ENCODE data around the gene ACTR5.
A peak's percentile ranks its signal among the peaks of the same experiment; 100 is the strongest.
"Not testable (repeated sequence)": the region's sequence is repeated elsewhere in the genome, so short reads cannot be mapped to it uniquely, and the experiment has no call there.

The ACTR5 gene

GRCh38 chr20:38794057-38794456 lies 45.8 kb downstream of the ACTR5 start:
- H3K36me3 ChIP-seq (ENCODE audit: insufficient read depth, low read depth, low read length); H3K27me3 ChIP-seq (ENCODE audit: insufficient read depth, low read length); H3K27ac ChIP-seq (ENCODE audit: low read length); H3K4me1 ChIP-seq (ENCODE audit: insufficient read depth, low read length); H3K4me3 ChIP-seq (ENCODE audit: low read length); H3K9ac ChIP-seq (ENCODE audit: low read depth, low read length); H3K9me3 ChIP-seq (ENCODE audit: insufficient read depth, low read depth, low read length): not testable (repeated sequence)

- Histone ChIP-seq H3K4me3 (ENCODE audit: low read length) (no peak overlapping the region), H3K27me3 (ENCODE audit: insufficient read depth, low read length) (no peaks in the 10 kb centered on the region), H3K9ac (ENCODE audit: low read depth, low read length) (no peak overlapping the region), H3K9me3 (ENCODE audit: insufficient read depth, low read depth, low read length) (no peaks in the 10 kb centered on the region), H3K36me3 (ENCODE audit: insufficient read depth, low read depth, low read length) (no peaks in the 10 kb centered on the region), H3K4me1 (ENCODE audit: insufficient read depth, low read length) (no peaks in the 10 kb centered on the region), H3K27ac (ENCODE audit: low read length) (no peak overlapping the region)
These were observed 50.0 kb downstream of the ACTR5 start for GRCh38 chr20:38798266-38798665.

- Histone ChIP-seq H3K9ac (ENCODE audit: low read depth, low read length) (no peak overlapping the region), H3K4me1 (ENCODE audit: insufficient read depth, low read length) (peaks cover 9% of the 10 kb centered on the region; the same call in 1 of the 2 replicates), H3K27me3 (ENCODE audit: insufficient read depth, low read length) (no peaks in the 10 kb centered on the region), H3K36me3 (ENCODE audit: insufficient read depth, low read depth, low read length) (no peaks in the 10 kb centered on the region), H3K27ac (ENCODE audit: low read length) (no peak overlapping the region), H3K9me3 (ENCODE audit: insufficient read depth, low read depth, low read length) (no peaks in the 10 kb centered on the region), H3K4me3 (ENCODE audit: low read length) (no peak overlapping the region)
These were observed 50.9 kb downstream of the ACTR5 start for GRCh38 chr20:38799203-38799602.

- Histone ChIP-seq H3K9me3 (ENCODE audit: insufficient read depth, low read depth, low read length) (no peaks in the 10 kb centered on the region), H3K27me3 (ENCODE audit: insufficient read depth, low read length) (no peaks in the 10 kb centered on the region), H3K4me1 (ENCODE audit: insufficient read depth, low read length) (peaks cover 15% of the 10 kb centered on the region; the same call in 1 of the 2 replicates), H3K4me3 (ENCODE audit: low read length) (no peak overlapping the region), H3K36me3 (ENCODE audit: insufficient read depth, low read depth, low read length) (no peaks in the 10 kb centered on the region), H3K27ac (ENCODE audit: low read length) (no peak overlapping the region), H3K9ac (ENCODE audit: low read depth, low read length) (no peak overlapping the region)
These were observed 52.6 kb downstream of the ACTR5 start for GRCh38 chr20:38800882-38801281.

GRCh38 chr20:38804221-38804620 lies 56.0 kb downstream of the ACTR5 start:
- Histone ChIP-seq H3K9ac (ENCODE audit: low read depth, low read length) (no peak overlapping the region), H3K4me3 (ENCODE audit: low read length) (peak overlapping the region; percentile 79; the same call in 1 of the 2 replicates), H3K4me1 (ENCODE audit: insufficient read depth, low read length) (peaks cover 18% of the 10 kb centered on the region; the same call in 1 of the 2 replicates)

GRCh38 chr20:38804682-38805501 lies 56.6 kb downstream of the ACTR5 start:
- Histone ChIP-seq H3K9me3 (ENCODE audit: insufficient read depth, low read depth, low read length) (no peaks in the 10 kb centered on the region), H3K9ac (ENCODE audit: low read depth, low read length) (peak overlapping the region; percentile 39; the same call in 1 of the 2 replicates), H3K27ac (ENCODE audit: low read length) (no peak overlapping the region), H3K27me3 (ENCODE audit: insufficient read depth, low read length) (peaks cover 26% of the 10 kb centered on the region), H3K4me3 (ENCODE audit: low read length) (peak overlapping the region; percentile 79), H3K36me3 (ENCODE audit: insufficient read depth, low read depth, low read length) (no peaks in the 10 kb centered on the region), H3K4me1 (ENCODE audit: insufficient read depth, low read length) (peaks cover 18% of the 10 kb centered on the region; the same call in 1 of the 2 replicates)

More at GRCh38 chr20:38804221-38804620, 56.0 kb downstream of the ACTR5 start:
- no peaks in the 10 kb centered on the region for H3K36me3 ChIP-seq (ENCODE audit: insufficient read depth, low read depth, low read length)
- no peaks in the 10 kb centered on the region for H3K9me3 ChIP-seq (ENCODE audit: insufficient read depth, low read depth, low read length)
- no peak overlapping the region for H3K27ac ChIP-seq (ENCODE audit: low read length)
- peaks cover 26% of the 10 kb centered on the region for H3K27me3 ChIP-seq (ENCODE audit: insufficient read depth, low read length)

- Histone ChIP-seq H3K4me3 (ENCODE audit: low read length) (peak within 1 kb of the TSS; percentile 79), H3K9ac (ENCODE audit: low read depth, low read length) (peak within 1 kb of the TSS; percentile 47; the same call in 1 of the 2 replicates), H3K36me3 (ENCODE audit: insufficient read depth, low read depth, low read length) (no peaks in the 10 kb centered on the region), H3K27me3 (ENCODE audit: insufficient read depth, low read length) (peaks cover 26% of the 10 kb centered on the region), H3K4me1 (ENCODE audit: insufficient read depth, low read length) (peaks cover 18% of the 10 kb centered on the region; the same call in 1 of the 2 replicates), H3K27ac (ENCODE audit: low read length) (no peak within 1 kb of the TSS), H3K9me3 (ENCODE audit: insufficient read depth, low read depth, low read length) (no peaks in the 10 kb centered on the region)
These were observed 57.3 kb downstream of the ACTR5 start, which contains the start of gene PPP1R16B for GRCh38 chr20:38805502-38805957. Gene PPP1R16B, plus strand, starts transcription at chr20:38805697. Its CDS starts 30,229 bp downstream, at chr20:38835926.

GRCh38 chr20:38805958-38806854 lies 57.9 kb downstream of the ACTR5 start:
- Histone ChIP-seq H3K4me3 (ENCODE audit: low read length) (peak overlapping the region; percentile 79), H3K9ac (ENCODE audit: low read depth, low read length) (peak overlapping the region; percentile 47; the same call in 1 of the 2 replicates), H3K9me3 (ENCODE audit: insufficient read depth, low read depth, low read length) (no peaks in the 10 kb centered on the region), H3K27me3 (ENCODE audit: insufficient read depth, low read length) (peaks cover 26% of the 10 kb centered on the region), H3K4me1 (ENCODE audit: insufficient read depth, low read length) (peaks cover 18% of the 10 kb centered on the region; the same call in 1 of the 2 replicates), H3K36me3 (ENCODE audit: insufficient read depth, low read depth, low read length) (no peaks in the 10 kb centered on the region), H3K27ac (ENCODE audit: low read length) (no peak overlapping the region)

- H3K36me3 ChIP-seq (ENCODE audit: insufficient read depth, low read depth, low read length) = no peaks in the 10 kb centered on the region
- peaks cover 26% of the 10 kb centered on the region for H3K27me3 ChIP-seq (ENCODE audit: insufficient read depth, low read length)
- H3K4me3 ChIP-seq (ENCODE audit: low read length) = peak overlapping the region; percentile 79
- H3K4me1 ChIP-seq (ENCODE audit: insufficient read depth, low read length) = peaks cover 18% of the 10 kb centered on the region; the same call in 1 of the 2 replicates
- no peaks in the 10 kb centered on the region for H3K9me3 ChIP-seq (ENCODE audit: insufficient read depth, low read depth, low read length)
- no peak overlapping the region for H3K27ac ChIP-seq (ENCODE audit: low read length)
- peak overlapping the region; percentile 47; the same call in 1 of the 2 replicates for H3K9ac ChIP-seq (ENCODE audit: low read depth, low read length)
These were observed 58.8 kb downstream of the ACTR5 start for GRCh38 chr20:38806855-38807655.

- Histone ChIP-seq H3K36me3 (ENCODE audit: insufficient read depth, low read depth, low read length) (no peaks in the 10 kb centered on the region), H3K9me3 (ENCODE audit: insufficient read depth, low read depth, low read length) (no peaks in the 10 kb centered on the region), H3K4me1 (ENCODE audit: insufficient read depth, low read length) (peaks cover 7% of the 10 kb centered on the region; the same call in 1 of the 2 replicates), H3K27me3 (ENCODE audit: insufficient read depth, low read length) (peaks cover 26% of the 10 kb centered on the region), H3K27ac (ENCODE audit: low read length) (no peak overlapping the region), H3K9ac (ENCODE audit: low read depth, low read length) (no peak overlapping the region), H3K4me3 (ENCODE audit: low read length) (no peak overlapping the region)
These were observed 61.7 kb downstream of the ACTR5 start for GRCh38 chr20:38809942-38810341.
